HUES6 (cell line): ENCODE measurements around the gene POM121C.
"Not testable (repeated sequence)": the region's sequence is repeated elsewhere in the genome, so short reads cannot be mapped to it uniquely, and the experiment has no call there.

Experiments
- H3K27ac ChIP-seq: 2 replicates; pipeline ENCODE4 v1.7.0; 2013; ENCODE audit warnings: low read depth, mild to moderate bottlenecking, low read length, inconsistent platforms
- H3K27me3 ChIP-seq: 2 replicates; pipeline ENCODE4 v1.6.1; 2013; ENCODE audit warnings: low read length; ENCODE audit not compliant: control insufficient read depth, insufficient read depth
- H3K36me3 ChIP-seq: 2 replicates; pipeline ENCODE4 v1.6.1; 2013; ENCODE audit warnings: low read length; ENCODE audit not compliant: control insufficient read depth, insufficient read depth
- H3K4me1 ChIP-seq: 2 replicates; pipeline ENCODE4 v1.6.1; 2013; ENCODE audit warnings: low read length; ENCODE audit not compliant: control insufficient read depth, insufficient read depth
- H3K4me3 ChIP-seq: 2 replicates; pipeline ENCODE4 v1.5.1; 2013; ENCODE audit warnings: low read depth, low read length
- H3K9ac ChIP-seq: one replicate; pipeline ENCODE4 v1.6.1; 2013; ENCODE audit warnings: mild to moderate bottlenecking, low read length
- H3K9me3 ChIP-seq: 2 replicates; pipeline ENCODE4 v1.6.1; 2013; ENCODE audit warnings: low read depth, low read length; ENCODE audit not compliant: control insufficient read depth, insufficient read depth

The POM121C gene

DNA sequence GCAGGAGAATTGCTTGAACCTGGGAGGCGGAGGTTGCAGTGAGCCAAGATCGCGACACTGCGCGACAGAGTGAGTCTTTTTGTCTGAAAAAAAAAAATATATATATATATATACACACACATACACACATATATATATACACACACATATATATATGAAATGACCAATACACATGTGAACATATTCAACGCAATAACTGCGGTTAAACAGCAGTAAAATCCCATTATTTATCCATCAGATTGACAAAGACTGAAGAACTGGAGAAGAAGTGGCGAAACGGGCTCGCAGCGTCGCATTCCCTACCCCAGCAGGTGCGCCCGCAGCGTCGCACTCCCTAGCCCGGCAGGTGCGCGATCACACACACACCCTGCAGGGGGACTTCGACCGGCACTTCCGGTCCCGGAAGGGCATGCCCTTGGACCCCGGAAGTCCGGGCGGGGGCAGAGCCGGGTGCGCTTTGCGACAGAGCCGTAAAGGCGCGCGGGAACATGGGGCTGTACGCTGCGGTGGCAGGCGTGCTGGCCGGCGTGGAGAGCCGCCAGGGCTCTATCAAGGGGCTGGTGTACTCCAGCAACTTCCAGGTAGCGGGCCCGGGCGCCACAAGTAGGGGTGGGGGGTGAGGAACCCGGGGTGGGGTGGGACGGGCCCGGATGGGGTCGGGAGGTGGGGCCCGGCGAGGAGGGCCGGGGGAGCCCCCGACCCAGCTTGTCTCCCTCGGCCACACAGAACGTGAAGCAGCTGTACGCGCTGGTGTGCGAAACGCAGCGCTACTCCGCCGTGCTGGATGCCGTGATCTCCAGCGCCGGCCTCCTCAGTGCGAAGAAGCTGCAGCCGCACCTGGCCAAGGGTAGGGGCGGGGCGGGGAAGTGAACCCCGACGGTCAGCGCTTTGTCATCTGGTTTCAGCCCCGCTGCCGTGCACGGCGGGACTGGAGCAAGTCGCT is 75.9 kb downstream of the POM121C start:
- not testable (repeated sequence) for H3K9ac ChIP-seq, H3K27ac ChIP-seq, H3K4me1 ChIP-seq, H3K27me3 ChIP-seq, H3K9me3 ChIP-seq, H3K36me3 ChIP-seq, H3K4me3 ChIP-seq

DNA sequence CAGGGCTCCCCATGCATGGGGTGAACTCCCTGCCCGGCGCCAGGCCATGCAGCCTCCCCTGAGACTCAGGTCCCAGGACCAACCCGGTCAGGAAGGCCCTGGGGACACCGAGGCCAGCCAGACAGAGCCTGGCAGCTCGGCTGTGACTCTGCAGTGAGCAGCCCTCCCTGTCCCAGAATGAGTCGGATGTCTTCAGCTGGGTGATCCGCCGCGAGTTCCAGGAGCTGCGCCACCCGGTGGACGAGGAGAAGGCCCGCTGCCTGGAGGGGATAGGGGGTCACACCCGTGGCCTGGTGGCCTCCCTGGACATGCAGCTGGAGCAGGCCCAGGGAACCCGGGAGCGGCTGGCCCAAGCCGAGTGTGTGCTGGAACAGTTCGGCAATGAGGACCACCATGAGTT is 81.4 kb downstream of the POM121C start:
- H3K9ac ChIP-seq, H3K4me1 ChIP-seq, H3K36me3 ChIP-seq, H3K27ac ChIP-seq, H3K4me3 ChIP-seq, H3K27me3 ChIP-seq, H3K9me3 ChIP-seq: not testable (repeated sequence)

DNA sequence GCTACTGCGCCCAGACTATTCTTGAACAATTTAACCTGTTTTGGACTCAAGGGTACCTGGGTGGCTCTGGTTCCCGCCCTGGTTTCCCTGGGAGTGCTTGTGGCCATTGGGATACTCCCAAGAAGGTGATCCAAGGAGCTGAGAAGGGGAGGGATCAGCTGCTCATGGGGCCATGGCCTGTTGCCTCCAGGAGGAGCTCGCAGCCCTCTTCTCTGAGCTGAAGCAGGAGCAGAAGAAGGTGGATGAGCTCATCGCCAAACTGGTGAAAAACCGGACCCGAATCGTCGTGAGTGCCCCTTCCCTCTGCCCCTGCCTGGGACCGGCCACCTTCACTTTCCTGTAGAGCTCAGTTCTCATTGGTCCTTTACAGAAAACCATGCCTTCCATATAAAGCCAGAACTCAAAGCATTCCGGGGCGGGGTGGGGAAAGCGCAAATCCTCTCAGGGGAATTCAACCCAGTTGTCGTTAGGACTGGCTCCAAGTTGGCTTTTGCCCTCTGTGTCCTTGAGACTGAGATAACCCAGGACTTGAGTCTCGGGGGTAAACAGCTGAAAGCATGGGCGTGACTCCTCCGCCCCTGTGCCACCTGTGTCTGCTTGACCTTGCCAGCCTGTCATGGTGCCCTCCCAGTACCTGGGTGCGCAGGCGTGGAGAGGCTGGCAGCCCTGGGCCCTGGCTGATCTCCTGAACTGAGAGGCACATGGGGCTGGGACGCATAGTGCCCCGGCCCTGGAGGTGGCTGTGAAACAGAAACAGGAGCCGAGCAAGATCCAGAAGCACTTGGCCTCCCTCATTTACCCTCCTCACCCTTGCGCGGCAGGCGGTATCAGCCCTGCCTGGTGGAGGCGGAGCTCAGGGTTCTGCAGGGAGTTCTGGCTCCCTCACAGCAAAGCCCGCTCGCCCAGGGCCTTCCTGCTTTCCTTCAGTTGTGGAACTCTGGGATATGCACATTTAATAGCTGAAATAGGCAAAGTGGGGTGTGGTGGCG is 82.3 kb downstream of the POM121C start:
- H3K27ac ChIP-seq, H3K9me3 ChIP-seq, H3K27me3 ChIP-seq, H3K4me1 ChIP-seq, H3K9ac ChIP-seq, H3K36me3 ChIP-seq, H3K4me3 ChIP-seq: not testable (repeated sequence)

DNA sequence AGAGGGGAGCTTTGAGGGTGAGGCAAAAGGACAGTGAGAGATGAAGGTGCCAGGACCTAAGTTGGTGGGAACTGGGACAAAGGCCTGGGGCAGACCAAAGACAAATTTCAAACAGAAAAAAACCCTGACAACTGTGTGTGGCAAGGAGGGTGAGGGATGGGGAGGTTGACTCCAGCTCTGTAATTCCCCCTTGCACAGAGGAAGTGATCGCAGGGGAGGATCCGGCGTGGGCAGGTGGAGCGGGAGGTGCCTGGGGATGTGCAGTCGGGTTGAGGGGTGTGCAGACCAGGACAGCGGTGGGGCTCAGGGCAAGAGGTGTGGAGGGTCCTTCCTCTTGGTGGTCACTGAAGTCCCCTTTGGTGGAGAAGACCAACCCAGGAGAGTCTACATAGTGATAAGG is 85.5 kb downstream of the POM121C start:
- H3K36me3 ChIP-seq, H3K27ac ChIP-seq, H3K4me3 ChIP-seq, H3K9ac ChIP-seq, H3K27me3 ChIP-seq, H3K9me3 ChIP-seq, H3K4me1 ChIP-seq: not testable (repeated sequence)

DNA sequence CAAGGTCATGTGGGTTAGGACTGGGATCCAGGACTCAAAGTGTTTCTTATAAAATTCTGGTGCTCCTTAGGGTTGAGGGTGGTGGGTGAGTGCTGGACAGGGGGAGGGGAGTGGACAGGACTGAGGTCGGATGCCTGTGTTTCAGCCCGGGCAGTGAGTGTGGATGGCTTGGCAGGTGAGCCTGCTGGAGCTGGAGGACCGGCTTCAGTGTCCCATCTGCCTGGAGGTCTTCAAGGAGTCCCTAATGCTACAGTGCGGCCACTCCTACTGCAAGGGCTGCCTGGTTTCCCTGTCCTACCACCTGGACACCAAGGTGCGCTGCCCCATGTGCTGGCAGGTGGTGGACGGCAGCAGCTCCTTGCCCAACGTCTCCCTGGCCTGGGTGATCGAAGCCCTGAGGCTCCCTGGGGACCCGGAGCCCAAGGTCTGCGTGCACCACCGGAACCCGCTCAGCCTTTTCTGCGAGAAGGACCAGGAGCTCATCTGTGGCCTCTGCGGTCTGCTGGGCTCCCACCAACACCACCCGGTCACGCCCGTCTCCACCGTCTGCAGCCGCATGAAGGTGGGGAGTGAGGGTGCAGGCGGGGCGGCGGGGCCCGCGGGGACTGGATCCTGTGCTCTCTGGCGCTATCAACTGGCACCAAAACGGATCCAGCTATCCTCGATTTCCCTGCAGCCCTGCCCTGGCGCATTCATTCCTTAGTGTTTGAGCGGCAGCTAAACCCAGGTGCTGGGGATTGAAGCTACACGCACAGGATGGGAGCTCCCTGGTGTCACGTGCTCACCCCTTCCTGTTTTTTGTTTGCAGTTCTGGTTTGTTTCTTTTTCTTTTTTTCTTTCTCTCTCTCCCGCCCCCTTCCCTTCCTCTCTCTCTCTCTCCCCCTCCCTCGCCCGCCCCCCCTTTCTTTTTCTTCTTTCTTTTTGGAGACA is 87.1 kb downstream of the POM121C start:
- H3K27ac ChIP-seq, H3K4me1 ChIP-seq, H3K36me3 ChIP-seq, H3K9ac ChIP-seq, H3K27me3 ChIP-seq, H3K4me3 ChIP-seq, H3K9me3 ChIP-seq: not testable (repeated sequence)

DNA sequence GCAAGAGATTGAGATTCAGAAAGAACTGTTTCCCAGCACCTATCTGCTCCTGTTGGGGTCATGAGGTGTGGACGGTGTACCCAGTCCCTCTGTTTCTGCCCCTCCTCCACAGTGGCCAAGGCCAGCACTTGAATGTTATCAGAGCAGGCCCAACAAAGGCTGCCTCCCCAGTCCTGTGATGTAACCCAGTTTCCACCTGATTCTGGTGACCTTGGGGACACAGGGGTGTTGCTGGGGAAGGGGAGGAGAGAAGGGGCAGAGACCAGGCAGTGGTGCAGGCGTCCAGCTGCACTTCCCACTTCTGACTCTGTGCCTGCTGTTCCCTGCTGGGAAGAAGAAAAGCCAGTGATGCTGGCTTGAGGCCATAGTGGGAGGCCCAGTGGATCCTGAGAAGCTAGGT is 88.2 kb downstream of the POM121C start:
- H3K27me3 ChIP-seq, H3K4me1 ChIP-seq, H3K9me3 ChIP-seq, H3K9ac ChIP-seq, H3K27ac ChIP-seq, H3K4me3 ChIP-seq, H3K36me3 ChIP-seq: not testable (repeated sequence)

DNA sequence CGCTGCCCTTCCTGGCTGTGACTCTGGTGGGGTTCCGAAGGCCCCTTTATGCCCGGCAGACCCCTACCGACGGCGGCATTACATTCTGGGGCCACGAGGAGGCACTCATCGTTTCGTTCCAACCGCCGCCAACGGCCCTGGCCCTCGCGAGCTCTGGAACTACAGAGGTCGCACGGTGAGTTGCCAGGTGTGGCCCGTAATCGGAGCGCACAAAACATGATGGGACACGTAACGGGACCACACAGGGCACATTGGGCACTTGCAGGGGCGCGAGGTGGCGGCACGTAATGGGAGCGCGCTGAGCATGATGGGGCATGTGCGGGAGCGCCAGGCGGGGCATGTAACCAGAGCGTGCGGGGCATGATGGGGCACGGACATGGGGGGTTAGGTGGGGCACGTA is 90.8 kb downstream of the POM121C start, which contains the start of gene TRIM73:
TRIM73 (plus strand) TSS at position 301 of the 400 bp plus-strand sequence. CDS start 3,305 bp downstream, outside the sequence.
- not testable (repeated sequence) for H3K36me3 ChIP-seq, H3K27ac ChIP-seq, H3K9ac ChIP-seq, H3K9me3 ChIP-seq, H3K4me1 ChIP-seq, H3K27me3 ChIP-seq, H3K4me3 ChIP-seq

DNA sequence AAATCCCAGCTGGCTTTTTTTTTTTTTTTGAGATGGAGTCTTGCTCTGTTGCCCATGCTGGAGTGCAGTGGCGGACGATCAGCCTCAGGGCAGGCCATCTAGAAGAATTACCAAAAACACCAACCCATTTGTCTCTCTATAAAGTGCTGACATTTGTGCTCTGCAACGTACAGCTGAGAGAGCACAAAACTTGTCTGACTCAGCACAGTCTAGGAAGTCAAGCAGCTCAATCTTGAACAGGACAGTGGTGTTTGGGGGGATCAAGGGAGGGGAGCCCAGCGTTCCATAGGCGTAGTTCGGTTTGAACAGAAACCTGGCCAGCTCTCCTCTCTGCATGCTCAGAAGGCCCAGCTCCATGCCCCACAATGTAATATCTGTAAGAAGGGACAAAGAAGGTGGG is 92.9 kb downstream of the POM121C start:
- not testable (repeated sequence) for H3K9ac ChIP-seq, H3K4me1 ChIP-seq, H3K4me3 ChIP-seq, H3K27me3 ChIP-seq, H3K9me3 ChIP-seq, H3K27ac ChIP-seq, H3K36me3 ChIP-seq

DNA sequence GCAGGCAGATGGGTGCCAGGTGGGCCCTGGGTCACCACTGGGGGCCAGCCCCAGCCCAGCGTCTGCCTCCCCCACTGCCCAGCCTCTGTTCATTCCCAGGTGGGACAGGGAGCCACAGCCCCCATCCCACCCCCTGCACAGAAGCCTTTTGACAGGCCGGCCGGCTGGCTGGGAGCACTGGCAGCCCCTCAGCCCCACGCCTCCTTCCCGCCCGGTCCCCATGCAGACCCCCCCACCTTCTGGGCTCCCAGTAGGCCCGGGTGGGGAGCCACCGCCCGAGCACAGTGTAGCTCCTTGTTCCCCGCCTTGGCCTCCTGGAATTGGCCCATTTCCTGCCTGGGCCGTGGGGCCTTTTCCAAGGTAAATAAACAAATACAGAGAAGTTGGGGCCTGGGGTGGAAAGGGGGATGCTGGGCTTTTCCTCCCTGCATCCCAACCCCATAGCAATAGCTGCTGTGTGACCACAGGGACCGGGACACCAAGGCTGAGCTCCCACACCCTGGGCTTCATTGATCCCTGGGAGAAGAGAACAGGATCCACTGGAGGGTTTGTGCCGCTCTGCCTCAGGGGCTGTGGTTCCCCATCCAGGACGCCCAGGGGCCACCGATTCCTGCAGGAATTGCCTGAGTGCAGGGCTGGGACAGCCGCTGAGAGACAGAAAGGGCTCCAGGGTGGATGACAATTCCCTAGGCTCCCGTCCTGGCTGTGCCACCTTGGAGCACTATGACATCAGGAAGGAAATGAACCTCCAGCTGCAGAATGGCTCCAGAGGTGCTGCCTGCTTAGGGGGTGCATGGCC is 111.4 kb downstream of the POM121C start:
- not testable (repeated sequence) for H3K9ac ChIP-seq, H3K36me3 ChIP-seq, H3K27me3 ChIP-seq, H3K4me1 ChIP-seq, H3K9me3 ChIP-seq, H3K4me3 ChIP-seq, H3K27ac ChIP-seq

DNA sequence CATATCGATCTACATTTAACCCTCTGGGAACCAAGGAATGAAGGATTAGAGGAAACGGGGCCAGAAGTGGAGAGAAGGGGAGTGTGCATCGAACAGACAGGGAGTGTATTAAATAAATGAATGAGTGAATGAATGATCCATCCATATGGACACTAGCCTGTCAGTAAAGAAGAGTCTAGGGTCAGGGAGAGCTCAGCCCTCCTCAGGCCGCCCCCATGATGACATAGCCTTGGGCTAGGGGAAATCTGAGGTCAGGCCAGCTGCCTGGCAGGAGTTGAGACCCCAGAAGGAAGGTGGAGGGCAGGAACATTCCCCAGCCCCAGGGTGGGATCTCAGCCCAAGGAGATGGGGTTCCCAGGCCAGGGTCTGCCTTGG is 112.0 kb downstream of the POM121C start:
- H3K4me1 ChIP-seq, H3K4me3 ChIP-seq, H3K9ac ChIP-seq, H3K36me3 ChIP-seq, H3K27ac ChIP-seq, H3K9me3 ChIP-seq, H3K27me3 ChIP-seq: not testable (repeated sequence)
